Measurements from ENCODE around the gene CHST15.

The CHST15 gene

DNA sequence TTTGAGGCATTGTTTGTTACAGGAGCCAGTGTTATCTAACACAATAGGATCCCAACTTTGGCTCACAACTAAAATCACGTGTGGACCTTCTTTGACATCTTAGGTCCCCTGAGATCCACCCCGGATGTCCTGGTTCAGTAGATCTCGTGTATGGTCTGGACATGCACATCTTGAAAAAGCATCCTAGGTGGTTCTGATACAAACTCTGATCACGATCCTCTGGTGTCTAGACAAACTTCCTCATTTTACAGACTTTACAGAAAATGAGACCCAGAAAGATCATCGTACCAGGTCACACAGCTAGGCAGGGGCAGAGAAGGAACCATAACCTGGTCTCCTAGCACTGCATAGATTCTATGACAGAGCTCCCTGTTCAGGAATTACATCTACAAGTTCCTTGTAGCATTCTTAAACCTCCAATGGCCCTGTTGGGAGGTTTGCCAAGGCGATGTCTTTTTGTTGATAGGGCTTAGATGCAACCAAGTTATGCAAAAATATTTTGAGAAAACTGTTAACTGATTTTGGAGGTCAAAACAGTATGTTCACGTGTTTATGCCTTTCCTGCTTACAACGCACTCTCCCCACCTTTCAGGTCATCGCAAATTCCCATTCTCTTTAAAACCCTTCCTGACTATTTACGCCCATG, 30.8 kb upstream of the CHST15 start:
- peak; percentile 66 for DNase-seq

- DNase-seq, result no peak
Observed at GRCh38 chr10:124123156-124123555, 29.8 kb upstream of the CHST15 start.

DNA sequence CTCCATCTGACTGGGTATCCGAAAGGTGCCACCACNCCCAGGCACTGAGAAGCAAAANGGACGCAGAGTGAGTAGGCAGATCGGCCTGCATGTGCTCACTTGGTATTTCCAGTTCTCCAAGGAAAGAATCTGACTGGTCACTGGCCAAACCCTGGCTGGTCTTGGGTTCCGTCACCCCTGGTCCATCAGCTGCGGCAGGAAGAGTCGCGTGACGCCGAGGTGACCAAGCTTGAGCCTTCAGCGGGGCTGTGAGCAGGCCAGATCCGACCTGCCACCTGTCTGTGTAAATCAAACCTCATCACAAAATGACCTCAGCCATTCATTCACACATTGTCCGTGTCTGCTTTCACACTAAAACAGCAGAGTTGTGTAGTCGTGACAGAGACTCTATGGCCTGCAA, 28.8 kb upstream of the CHST15 start:
- no peak for DNase-seq

DNA sequence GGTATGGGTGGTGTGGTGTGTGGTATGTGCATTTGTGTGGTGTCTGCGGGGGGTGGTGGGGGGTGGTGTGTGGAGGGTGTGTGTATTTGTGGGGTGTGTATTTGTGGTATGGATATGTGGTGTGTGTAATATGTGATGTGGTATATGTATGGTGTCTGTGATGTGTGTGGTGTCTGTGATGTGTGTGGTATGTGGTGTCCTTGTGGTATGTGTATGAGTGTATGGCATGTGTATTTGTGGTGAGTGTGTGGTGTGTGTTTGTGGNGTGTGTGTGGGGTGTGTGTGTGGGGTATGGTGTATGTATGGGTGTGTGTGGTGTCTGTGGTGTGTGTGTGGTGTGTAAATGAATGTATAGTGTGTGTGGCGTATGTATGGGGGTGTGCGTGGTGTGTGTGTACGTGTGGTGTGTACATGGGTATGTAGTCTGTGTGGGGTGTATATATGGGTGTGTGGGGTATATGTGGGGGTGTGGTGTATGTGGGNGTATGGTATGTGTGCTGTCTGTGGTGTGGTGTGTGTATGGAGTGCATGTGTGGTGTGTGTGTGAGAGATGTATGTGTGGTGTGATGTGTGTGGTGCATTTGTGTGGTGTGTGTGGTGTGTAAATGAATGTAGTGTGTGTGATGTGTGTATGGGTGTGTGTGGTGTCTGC, 27.1 kb upstream of the CHST15 start:
- no peak for DNase-seq

- peak; percentile 39 for DNase-seq
Observed at GRCh38 chr10:124119946-124120345, 26.5 kb upstream of the CHST15 start.

GRCh38 chr10:124119216-124119615, 25.8 kb upstream of the CHST15 start:
- no peak for DNase-seq

DNA sequence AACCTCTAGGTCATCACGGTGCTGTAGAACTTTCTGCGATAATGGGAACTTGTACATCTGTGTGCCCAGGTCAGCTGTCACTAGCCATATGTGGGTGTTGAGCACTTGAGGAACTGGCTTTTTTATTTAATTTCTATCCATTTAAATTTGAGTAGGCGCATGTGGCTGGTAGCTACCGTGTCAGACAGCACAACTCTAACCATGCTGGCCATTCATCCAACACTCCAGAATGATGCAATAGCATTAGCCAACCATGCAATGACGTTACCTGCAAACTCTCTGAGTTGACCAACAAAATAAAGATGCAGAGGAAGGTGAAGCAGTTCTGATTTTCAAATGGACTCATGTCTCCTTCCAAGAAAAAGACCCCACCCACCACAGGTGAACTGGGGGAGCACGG, 24.4 kb upstream of the CHST15 start:
- DNase-seq, result no peak

DNA sequence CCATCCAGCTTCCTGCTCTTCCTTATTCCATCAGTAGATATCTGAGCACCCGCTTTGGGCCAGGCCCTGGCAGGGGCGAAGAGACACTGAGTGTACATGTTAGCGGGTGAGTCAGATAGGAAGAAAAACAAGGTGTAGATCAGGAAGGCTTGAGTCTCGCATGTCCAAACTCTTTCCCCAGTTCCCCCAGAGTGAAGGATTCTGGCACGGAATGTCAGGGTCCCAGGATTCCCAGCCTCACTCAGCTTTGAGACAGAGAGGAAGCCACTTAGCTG, 24.1 kb upstream of the CHST15 start:
- no peak for DNase-seq

GRCh38 chr10:124116771-124117510, 23.5 kb upstream of the CHST15 start:
- no peak for DNase-seq

DNA sequence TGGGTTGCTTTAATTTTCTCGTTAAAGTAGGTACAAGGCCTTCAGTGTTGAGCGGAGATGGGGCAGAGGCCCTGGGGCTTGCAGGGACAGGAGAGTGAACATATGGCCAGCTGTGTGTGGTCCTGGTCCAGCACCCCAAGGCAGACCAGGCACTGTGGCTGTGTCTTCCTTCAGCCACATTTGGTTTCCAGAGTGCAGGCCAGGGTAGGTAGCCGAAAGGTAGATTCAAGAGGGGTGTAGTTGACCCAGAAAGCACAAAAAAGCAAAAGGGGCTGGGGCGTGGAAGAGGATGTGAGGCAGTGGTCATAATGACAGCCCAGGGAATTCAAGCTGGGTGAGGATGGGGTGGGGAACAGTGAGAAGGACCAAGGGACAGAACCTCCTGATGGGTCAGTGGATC, 21.3 kb upstream of the CHST15 start:
- no peak for DNase-seq

GRCh38 chr10:124112891-124113580, 19.6 kb upstream of the CHST15 start:
- DNase-seq, result no peak

- DNase-seq, result no peak
Observed at GRCh38 chr10:124110882-124111281, 17.5 kb upstream of the CHST15 start.

DNA sequence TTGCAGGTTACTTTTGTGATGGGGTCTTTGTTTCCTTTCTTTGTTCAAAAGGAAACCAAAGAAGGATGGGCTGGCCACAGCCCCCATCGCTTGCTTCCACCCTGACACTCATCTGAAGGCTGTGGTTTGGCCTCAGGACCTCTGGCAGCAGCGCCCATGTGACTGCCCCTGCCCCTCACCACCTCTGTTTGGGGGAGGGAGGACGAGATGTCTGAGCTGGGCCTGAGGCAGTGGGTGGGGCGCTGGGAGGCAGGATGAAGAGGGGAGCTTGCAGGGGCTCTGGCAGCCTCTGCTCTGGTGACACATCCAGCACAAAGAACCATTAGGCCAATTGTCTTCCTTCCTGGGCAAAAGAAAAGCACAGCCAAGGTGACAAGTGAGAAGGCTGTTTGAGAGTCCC, 15.9 kb upstream of the CHST15 start:
- DNase-seq, result no peak

GRCh38 chr10:124107072-124107471, 13.7 kb upstream of the CHST15 start:
- DNase-seq, result no peak

DNA sequence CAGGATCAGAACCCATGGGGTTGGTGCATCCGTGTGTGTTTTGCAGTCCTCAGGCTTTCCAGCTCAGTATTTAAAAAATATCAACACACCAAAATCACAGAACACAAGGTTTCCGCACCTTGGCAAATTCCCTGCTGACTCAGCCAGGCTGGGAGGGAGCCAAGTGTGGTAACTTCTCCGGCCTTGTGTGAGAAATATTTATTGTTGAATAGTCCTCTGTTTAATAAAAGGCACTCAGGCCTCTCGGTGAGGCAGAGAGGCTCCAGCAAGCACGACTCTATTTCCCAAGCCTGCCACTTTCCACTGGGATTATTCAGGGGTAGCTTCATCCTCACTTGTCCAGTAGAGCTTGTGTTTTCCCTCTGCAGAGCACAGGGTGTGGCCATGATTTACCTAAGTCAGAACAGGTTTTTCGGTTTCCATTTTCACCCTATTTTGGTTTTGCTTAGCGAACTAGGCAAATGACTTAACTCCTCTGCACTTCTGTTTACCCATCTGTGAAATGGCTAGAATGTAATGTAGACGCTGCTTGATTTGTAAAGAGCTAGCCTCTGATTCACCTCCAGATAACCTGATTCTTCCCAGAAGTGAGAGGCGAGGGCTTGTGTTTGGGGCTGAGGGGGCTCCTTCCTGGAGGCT, 13.0 kb upstream of the CHST15 start:
- DNase-seq, result no peak

- DNase-seq, result no peak
Observed at GRCh38 chr10:124105594-124105993, 12.2 kb upstream of the CHST15 start.

DNA sequence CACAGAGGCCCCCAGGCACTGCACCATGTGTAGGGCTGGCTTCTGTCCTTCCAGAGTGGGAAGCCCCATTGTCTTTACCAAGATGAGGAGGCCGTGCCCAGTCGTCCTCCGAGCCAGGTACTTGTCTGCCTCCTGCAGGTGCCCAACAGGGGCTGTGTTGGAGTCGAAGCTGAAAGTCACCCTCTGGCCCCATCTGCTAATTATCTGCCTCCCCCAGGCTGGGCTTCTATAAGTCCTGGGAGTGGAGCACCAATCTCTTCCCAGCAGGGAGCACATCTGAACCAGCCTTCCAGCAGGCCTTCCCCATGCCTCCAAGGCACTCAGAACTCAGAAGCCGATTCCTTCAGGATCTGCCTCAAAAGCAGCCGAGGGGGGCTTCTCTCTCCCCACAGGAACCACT, 11.6 kb upstream of the CHST15 start:
- DNase-seq, result no peak

DNA sequence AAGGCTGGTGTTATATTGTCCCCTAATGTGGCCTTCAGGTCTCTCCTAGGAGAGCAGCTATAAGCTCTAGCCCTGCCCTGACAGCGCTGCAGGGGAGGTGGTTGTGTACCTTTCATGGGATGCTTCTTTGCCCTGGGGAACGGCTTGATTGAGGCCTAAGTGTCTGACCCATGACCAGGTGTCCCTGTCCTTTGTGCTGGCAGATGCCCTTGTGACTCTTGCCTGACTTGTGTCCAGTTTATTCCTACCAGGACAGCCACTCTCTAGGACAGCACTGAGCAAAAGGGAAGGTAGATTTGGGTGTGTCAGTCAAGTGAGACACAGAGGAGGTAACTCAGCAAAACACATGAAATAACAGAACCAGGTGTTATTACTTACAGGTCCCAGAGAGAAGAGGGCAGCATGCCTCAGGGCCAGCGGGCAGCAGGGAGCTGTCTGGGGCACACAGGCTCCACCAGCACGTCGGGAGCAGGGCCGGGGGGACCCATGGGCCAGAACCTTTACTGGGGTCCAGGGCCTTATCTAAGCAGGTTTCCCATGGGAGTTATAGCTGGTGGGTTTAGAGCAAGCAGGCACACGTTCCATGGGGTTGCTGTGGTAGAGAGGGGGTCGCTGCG, 10.7 kb upstream of the CHST15 start:
- DNase-seq, result no peak

- no peak for DNase-seq
Observed at GRCh38 chr10:124101351-124101750, 8.0 kb upstream of the CHST15 start.

- peak; percentile 24 for DNase-seq
Observed at GRCh38 chr10:124100651-124101050, 7.3 kb upstream of the CHST15 start.

- no peak for DNase-seq
Observed at GRCh38 chr10:124100124-124100523, 6.7 kb upstream of the CHST15 start.

DNA sequence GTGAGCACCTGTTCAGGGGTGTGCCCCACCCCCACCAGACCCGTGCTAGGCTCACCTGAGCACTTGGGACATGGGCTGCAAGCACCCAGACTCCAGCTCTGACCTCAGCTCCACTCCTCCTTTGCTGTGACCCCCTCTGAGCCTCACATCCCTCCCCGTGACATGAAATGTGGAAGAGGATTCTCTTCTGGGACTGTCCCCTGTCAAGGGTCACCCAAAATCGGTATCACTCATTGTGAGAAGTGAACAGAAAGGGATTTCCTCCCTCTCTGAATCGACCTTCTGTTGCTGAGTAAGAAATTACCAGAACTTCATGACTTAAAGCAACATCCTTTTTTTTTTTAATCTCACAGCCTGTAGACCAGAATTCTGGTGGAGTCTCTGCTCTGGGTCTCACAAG, 6.2 kb upstream of the CHST15 start:
- no peak for DNase-seq

GRCh38 chr10:124098575-124098974, 5.2 kb upstream of the CHST15 start:
- DNase-seq, result no peak

All from CD4-positive, alpha-beta T cell treated with Interleukin-15 for 1 hour (primary cell).